Measurements from ENCODE around the gene STYXL2. TPM values are rescaled to one million over a fixed set of nuclear protein-coding genes. Genes with fewer than 3 reads are reported as not detected.

The STYXL2 gene
- total and polyA plus RNA-seq, 2 donors (not counting 3 experiments of a cell fraction or from before 2014, with no cell fraction given): not detected

- no peak overlapping the region for H3K27ac ChIP-seq (ENCODE audit: insufficient read depth, low read depth, low read length)
- no peak overlapping the region for H3K9ac ChIP-seq (replicated peaks; ENCODE audit: extremely low read depth, insufficient read depth, low read length)
Observed at GRCh38 chr1:167138703-167139102, 44.8 kb downstream of the STYXL2 start.

More at GRCh38 chr1:167138703-167139102, 44.8 kb downstream of the STYXL2 start:
- Histone ChIP-seq H4K20me1 (replicated peaks; ENCODE audit: control insufficient read depth, extremely low read depth, insufficient read depth, low read length) (no peaks in the 10 kb centered on the region), H2AFZ (ENCODE audit: low read depth, low read length) (no peak overlapping the region), H3K36me3 (ENCODE audit: control insufficient read depth in 2 of 2, extremely low read depth in 1 of 2, insufficient read depth in 2 of 2, low read length in 2 of 2) (no peaks in the 10 kb centered on the region), H3K9me3 (replicated peaks; ENCODE audit: control insufficient read depth, insufficient read depth, low read length) (no peaks in the 10 kb centered on the region), H3K4me1 (ENCODE audit: control insufficient read depth, extremely low read depth, insufficient read depth, low read length) (no peaks in the 10 kb centered on the region), H3K4me3 (replicated peaks in 1 of 3; ENCODE audit: insufficient read depth in 1 of 3, low read depth in 1 of 3, low read length in 3 of 3) (no peak overlapping the region), H3K4me2 (ENCODE audit: insufficient read depth, low read length) (no peak overlapping the region), H3K27me3 (ENCODE audit: control insufficient read depth in 2 of 2, insufficient read depth in 2 of 2, low read length in 2 of 2) (no peaks in the 10 kb centered on the region), H3K9me1 (replicated peaks; ENCODE audit: control insufficient read depth, extremely low read depth, insufficient read depth, low read length) (no peaks in the 10 kb centered on the region), H3K79me2 (ENCODE audit: control insufficient read depth, insufficient read depth, low read length) (no peaks in the 10 kb centered on the region)
- dilution Hi-C loops (cut with MboI; ENCODE audit: extremely low pct_ligation_motif_present, low sequenced_read_pairs) (no loop called here), intact Hi-C loops (cut with micrococcal nuclease) (no loop called here)
- POLR2A ChIA-PET: no interaction called here
- FAIRE-seq (no peak), DNase-seq (ENCODE audit: low read depth, low spot score) (no peak)
- TF ChIP-seq POLR2A (IDR thresholded peaks at IDR 0.05; ENCODE audit: low read depth, low read length) (no peak), GATA2 (IDR thresholded peaks at IDR 0.05; ENCODE audit: insufficient read depth, insufficient read length, low read depth, low read length) (no peak), JUN (IDR thresholded peaks at IDR 0.05; ENCODE audit: borderline replicate concordance, insufficient read depth, insufficient read length, low read depth) (no peak), MAX (IDR thresholded peaks at IDR 0.05; ENCODE audit: insufficient read depth, insufficient read length) (no peak), FOS (IDR thresholded peaks at IDR 0.05; ENCODE audit: borderline replicate concordance, insufficient read depth, low read length) (no peak), POLR2AphosphoS5 (IDR thresholded peaks at IDR 0.05; ENCODE audit: insufficient read depth, low read depth, low read length) (no peak), EZH2 (IDR thresholded peaks at IDR 0.05; ENCODE audit: borderline replicate concordance, low read depth, low read length, severe bottlenecking) (no peak), MYC (IDR thresholded peaks at IDR 0.05; ENCODE audit: low read depth, low read length) (no peak)
- TF ChIP-seq, protein P1, sequence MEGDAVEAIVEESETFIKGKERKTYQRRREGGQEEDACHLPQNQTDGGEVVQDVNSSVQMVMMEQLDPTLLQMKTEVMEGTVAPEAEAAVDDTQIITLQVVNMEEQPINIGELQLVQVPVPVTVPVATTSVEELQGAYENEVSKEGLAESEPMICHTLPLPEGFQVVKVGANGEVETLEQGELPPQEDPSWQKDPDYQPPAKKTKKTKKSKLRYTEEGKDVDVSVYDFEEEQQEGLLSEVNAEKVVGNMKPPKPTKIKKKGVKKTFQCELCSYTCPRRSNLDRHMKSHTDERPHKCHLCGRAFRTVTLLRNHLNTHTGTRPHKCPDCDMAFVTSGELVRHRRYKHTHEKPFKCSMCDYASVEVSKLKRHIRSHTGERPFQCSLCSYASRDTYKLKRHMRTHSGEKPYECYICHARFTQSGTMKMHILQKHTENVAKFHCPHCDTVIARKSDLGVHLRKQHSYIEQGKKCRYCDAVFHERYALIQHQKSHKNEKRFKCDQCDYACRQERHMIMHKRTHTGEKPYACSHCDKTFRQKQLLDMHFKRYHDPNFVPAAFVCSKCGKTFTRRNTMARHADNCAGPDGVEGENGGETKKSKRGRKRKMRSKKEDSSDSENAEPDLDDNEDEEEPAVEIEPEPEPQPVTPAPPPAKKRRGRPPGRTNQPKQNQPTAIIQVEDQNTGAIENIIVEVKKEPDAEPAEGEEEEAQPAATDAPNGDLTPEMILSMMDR (IDR thresholded peaks at IDR 0.05; ENCODE audit: extremely low read depth in 1 of 2, insufficient read depth in 1 of 2, low read depth in 1 of 2, low read length in 2 of 2): no peak
- BruUV-seq (replicated peaks): no TSS peak
- CTCF ChIA-PET: interaction anchor here (1.1 to 1.2 kb wide), 2 partner anchors 10 to 41 kb away, joined by 3 read pairs; no protein-coding TSS in a partner anchor

All from endothelial cell of umbilical vein (primary cell).